Measurements from ENCODE around the gene SOST. TPM values are rescaled to one million over a fixed set of nuclear protein-coding genes. Genes with fewer than 3 reads are reported as not detected.

SOST gene
- total RNA-seq, 4 donors from 2014 or later: not detected

DNA sequence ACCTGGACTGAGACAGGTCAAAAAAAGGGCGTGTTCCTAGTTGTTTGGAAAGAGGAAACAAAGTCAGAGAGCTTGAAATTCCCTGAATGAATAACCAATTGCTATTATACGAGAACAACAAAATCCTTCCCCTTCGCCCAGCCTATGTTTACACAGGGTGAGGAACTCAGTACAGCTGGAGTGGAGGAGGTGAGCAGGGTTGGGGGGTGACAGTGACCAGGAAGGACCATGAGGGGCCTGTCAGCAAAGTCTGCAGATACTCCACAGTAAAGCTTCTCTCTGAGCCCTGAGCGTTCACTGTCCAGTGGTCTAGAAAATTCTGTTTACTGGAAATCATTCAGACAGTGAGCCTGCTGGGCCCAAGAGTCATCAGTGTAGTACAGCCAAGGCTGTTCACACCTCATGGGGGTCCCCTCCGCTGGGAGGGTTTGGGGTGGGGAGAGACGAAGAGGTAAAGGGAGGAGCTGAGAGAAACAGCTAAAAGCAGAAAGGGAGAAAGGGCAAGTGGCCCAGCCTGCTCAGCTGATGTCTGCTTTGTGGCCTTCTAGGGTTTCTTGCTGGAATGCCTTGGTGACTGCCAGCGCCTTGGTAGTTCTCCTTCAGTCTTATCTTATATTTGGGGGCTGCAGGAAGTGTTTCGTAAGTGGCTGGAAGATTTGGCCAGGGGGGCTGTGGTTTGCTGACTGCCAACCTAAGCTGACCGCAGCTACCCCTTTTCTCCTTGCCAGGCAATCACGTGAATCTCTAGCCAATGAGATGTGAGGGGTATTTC is 14.5 kb upstream of the SOST start:
- TF ChIP-seq, protein P1, sequence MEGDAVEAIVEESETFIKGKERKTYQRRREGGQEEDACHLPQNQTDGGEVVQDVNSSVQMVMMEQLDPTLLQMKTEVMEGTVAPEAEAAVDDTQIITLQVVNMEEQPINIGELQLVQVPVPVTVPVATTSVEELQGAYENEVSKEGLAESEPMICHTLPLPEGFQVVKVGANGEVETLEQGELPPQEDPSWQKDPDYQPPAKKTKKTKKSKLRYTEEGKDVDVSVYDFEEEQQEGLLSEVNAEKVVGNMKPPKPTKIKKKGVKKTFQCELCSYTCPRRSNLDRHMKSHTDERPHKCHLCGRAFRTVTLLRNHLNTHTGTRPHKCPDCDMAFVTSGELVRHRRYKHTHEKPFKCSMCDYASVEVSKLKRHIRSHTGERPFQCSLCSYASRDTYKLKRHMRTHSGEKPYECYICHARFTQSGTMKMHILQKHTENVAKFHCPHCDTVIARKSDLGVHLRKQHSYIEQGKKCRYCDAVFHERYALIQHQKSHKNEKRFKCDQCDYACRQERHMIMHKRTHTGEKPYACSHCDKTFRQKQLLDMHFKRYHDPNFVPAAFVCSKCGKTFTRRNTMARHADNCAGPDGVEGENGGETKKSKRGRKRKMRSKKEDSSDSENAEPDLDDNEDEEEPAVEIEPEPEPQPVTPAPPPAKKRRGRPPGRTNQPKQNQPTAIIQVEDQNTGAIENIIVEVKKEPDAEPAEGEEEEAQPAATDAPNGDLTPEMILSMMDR (IDR thresholded peaks at IDR 0.05; ENCODE audit: low read depth): no peak

DNA sequence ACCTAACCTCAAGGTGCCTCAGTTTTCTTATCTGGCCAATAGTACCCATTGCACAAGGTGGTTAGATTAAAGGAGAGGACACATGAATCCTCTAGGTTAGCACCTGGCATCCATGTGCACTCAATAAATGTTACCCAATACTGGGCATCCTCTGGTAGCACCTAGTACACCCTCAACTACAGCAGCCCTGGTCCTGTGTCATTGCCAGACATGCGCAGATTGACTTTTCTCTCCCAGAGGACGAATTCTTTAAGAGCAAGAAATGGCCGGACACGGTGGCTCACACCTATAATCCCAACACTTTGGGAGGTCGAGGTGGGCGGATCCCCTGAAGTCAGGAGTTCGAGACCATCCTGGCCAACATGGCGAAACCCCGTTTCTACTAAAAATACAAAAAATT is 12.9 kb upstream of the SOST start:
- TF ChIP-seq, protein P1 (IDR thresholded peaks at IDR 0.05; ENCODE audit: low read depth): no peak

DNA sequence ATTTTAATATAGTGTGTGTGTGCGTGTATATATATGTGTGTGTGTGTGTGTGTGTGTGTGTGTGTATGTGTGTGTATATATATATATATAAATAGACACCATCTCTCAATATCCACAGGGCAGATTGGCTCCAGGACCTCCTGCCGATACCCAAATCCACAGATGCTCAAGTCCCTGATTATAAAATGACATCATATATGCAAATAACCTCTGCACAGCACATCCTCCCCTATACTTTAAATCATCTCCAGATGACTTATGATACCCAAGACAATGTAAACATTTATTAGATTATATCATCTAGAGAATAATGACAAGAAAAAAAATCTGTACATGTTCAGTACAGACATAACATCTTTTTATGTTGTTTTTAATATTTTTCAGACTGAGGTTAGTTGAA is 12.4 kb upstream of the SOST start:
- TF ChIP-seq, protein P1 (IDR thresholded peaks at IDR 0.05; ENCODE audit: low read depth): no peak

DNA sequence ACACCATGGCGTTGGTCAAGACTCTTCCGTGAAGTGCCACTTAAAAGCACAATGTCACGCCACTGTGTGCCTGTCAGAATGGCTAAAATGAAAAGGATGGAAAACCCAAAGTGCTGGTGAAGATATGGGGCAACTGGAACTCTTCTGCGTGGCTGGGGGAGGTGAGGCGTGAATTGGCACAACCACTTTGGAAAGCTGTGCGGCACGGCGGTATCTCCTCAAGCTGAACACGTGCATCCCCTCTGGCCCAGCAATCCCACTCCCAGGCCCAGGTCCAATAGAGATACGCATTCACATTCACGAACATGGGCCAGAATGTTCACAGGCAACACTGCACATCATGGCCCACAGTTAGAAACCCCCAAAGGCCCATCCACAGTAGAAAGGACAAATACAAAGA is 11.3 kb upstream of the SOST start:
- TF ChIP-seq, protein P1 (IDR thresholded peaks at IDR 0.05; ENCODE audit: low read depth): no peak

DNA sequence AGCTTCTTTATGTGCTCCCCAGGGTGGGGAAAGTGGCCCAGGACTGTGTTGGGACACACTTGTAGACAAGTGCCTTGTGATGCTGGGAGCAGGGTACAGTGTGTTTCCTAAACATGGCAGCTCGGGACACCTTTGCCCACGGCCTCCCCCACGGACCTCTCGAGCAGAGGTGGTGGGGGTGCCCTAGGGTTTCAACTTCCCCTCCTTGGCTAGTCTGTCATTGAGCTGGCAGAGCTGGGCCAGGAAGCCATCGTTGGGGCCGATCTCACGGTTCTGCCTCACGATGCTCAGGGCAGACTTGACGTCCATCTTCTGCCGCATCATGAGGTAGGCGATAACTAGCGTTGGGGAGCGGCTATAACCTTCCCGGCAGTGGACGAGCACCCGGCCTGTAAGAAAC is 10.8 kb upstream of the SOST start:
- TF ChIP-seq, protein P1 (IDR thresholded peaks at IDR 0.05; ENCODE audit: low read depth): no peak

DNA sequence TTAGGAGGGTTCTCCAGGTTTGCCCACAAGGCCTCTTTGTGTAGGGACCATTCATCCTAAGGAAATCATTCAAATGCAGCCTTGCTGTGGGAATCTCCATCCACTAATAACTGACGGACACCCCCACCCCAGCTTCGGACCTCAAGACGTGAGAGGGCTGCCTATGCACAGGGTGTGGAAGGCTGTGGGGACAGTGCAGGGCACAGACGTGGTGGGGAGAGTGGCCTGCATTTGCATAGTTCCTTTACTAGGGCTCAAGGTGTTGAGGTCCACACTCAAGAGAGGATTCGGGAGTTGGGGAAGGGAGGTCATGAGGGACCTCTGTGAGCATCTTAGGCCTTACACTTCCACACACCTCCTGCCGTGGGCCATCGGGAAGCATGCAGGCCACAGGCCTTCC is 10.4 kb upstream of the SOST start:
- TF ChIP-seq, protein P1 (IDR thresholded peaks at IDR 0.05; ENCODE audit: low read depth): no peak

DNA sequence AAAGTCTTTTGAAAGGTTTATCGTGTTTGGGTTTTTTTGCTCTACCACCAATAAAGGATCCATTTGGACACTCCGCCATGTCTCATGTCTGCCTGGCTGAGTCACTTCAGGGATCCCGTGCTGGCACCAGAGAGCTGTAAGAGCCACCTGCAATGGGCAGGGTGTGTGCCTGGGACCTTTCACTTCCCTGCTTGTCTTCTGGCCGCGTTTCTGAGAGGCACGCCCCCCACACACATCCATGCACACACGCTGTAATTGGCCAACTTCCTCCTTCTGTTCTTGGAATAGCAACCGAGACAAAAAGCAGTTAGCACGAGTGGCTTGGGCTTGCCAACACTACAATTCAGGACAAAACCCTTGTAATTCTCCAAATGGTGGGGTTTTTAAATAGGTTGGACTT is 9.8 kb upstream of the SOST start:
- TF ChIP-seq, protein P1 (IDR thresholded peaks at IDR 0.05; ENCODE audit: low read depth): no peak
